Lung (tissue), 12 donors: ENCODE measurements around the gene CHN2. TPM values are rescaled to one million over a fixed set of nuclear protein-coding genes. Genes with fewer than 3 reads are reported as not detected.

Experiments
- ATAC-seq: fragments of 200-7000 bp; cut with Tn5 transposase; one replicate; pipeline ENCODE4 v1.9.1; 2020; ENCODE audit warnings: moderate number of reproducible peaks; ENCODE audit not compliant: insufficient read depth, low FRiP score
- DNase-seq, 3 donors: peaks; one replicate each; pipeline ENCODE4 v3.0.0-alpha.2; 2013 to 2017
- H3K27ac ChIP-seq, 2 donors: one replicate each; pipeline ENCODE4 v1.5.1; 2013; ENCODE audit warnings: mild to moderate bottlenecking in 2 of 2, moderate library complexity in 2 of 2, control low read depth in 1 of 2, inconsistent platforms in 1 of 2, low read depth in 1 of 2, low read length in 1 of 2
- H3K27me3 ChIP-seq, 3 donors: one replicate each; pipeline ENCODE4 v1.5.1; 2013; ENCODE audit warnings: low read length in 2 of 3; ENCODE audit not compliant: control insufficient read depth in 3 of 3, insufficient read depth in 3 of 3
- H3K36me3 ChIP-seq, 4 donors: one replicate each; pipeline ENCODE4 v1.5.1; 2013; ENCODE audit warnings: low read length in 4 of 4, mild to moderate bottlenecking in 1 of 4, moderate library complexity in 1 of 4; ENCODE audit not compliant: control insufficient read depth in 4 of 4, insufficient read depth in 4 of 4
- H3K4me1 ChIP-seq, 5 donors: one replicate each; pipeline ENCODE4 v1.5.1; 2013; ENCODE audit warnings: low read length in 5 of 5, mild to moderate bottlenecking in 2 of 5, moderate library complexity in 1 of 5; ENCODE audit not compliant: control insufficient read depth in 5 of 5, insufficient read depth in 5 of 5
- H3K4me3 ChIP-seq: one replicate; pipeline ENCODE4 v1.5.1; 2013; ENCODE audit warnings: mild to moderate bottlenecking, control low read depth, moderate library complexity
- H3K9ac ChIP-seq, 2 donors: one replicate each; pipeline ENCODE4 v1.5.1; 2013; ENCODE audit warnings: low read length in 2 of 2, control low read depth in 1 of 2; ENCODE audit not compliant: insufficient read depth in 1 of 2
- H3K9me3 ChIP-seq, 4 donors: one replicate each; pipeline ENCODE4 v1.5.1; 2013; ENCODE audit warnings: low read length in 3 of 4, mild to moderate bottlenecking in 1 of 4, moderate library complexity in 1 of 4; ENCODE audit not compliant: control insufficient read depth in 4 of 4, insufficient read depth in 3 of 4
- CTCF ChIP-seq: IDR thresholded peaks from 2 replicates; pipeline ENCODE4 v1.5.1; 2012; ENCODE audit warnings: mild to moderate bottlenecking; ENCODE audit errors: control extremely low read depth, extremely low read depth
- WGBS, 2 donors: extraction: QIAGEN DNeasy Blood & Tissue Kit; methylation state at CpG; one replicate each; pipeline ENCODE4 v1.1.7; 2013; 5-methylcytosine and 5-hydroxymethylcytosine counted together
- polyA plus RNA-seq, 2 donors: library from polyadenylated mRNA; stranded (reverse); fragments of 200-250 nt; gene quantifications; one replicate each; pipeline ENCODE4 v1.2.1, GENCODE V29; 2013
- total RNA-seq, 2 donors: library from RNA; depleted of rRNA in 1 of 2; stranded (reverse); fragments of >200 nt in 1 of 2; gene quantifications; one replicate each; pipeline ENCODE4 v1.2.1, GENCODE V29; 2014 to 2021
- donor health status: control.
- donor health status: control.
- donor health status: Bipolar disorder and iron deficiency.
- donor health status: healthy.
- donor health status: DM: yes; HTN: yes; CAD: no.

The CHN2 gene
- total and polyA plus RNA-seq, 4 donors = 3.2 to 11.0 (median 6.7) TPM

DNA sequence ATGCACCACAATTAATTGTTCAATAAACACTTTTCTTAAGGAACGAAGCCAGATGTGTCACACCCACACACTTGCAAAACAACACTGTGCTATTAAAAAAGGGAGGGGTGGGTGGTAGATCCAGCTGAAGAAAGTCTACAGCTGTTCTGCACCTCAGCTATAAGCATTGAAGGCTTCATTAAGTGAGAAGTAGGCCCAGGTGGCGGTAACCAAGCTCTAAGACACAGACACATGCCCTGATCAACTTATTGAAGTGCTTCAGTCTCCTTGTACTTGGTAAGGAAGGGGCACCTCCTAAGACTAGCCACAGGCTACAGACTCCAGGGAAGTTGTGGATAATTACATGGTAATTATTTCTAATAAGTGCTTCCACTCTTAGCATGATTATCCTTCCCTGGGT lies 43.7 kb upstream of the CHN2 start:
- WGBS, 2 donors = 73 to 77% methylated on average over 2 of the region's 2 CpGs
- ATAC-seq (no peak), DNase-seq (no peak)
- H3K4me3 ChIP-seq = no peak overlapping the region
- H3K27ac ChIP-seq = no peak overlapping the region
- H3K4me1 ChIP-seq = peaks cover 0 to 13% (median 7%) of the 10 kb centered on the region in 5 donors
- no peak overlapping the region for H3K9ac ChIP-seq
- H3K27me3 ChIP-seq = peaks cover 0 to 35% (median 17%) of the 10 kb centered on the region in 3 donors
- H3K9me3 ChIP-seq = peaks cover 0 to 2% (median 0%) of the 10 kb centered on the region in 4 donors
- H3K36me3 ChIP-seq = no peaks in the 10 kb centered on the region
- TF ChIP-seq CTCF = no peak

DNA sequence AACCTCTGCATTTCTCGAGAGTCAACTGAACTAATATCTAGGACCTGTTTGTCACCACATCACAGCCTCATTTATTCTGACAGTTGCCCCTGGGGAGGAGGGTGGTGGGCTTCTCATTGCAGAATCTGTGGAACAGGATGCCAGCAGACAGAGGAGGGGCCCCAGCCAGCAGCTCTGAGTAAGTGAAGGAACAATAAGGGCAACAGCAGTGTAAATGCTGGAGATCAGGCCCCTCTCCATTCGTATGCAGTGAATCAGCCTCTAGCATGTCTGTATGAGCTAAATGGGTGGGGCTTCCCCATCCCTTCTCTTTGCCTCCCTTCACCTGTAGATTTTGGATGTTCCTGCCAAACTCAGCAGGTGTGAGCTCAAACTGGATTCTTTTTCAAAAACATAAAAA lies 40.5 kb upstream of the CHN2 start:
- Histone ChIP-seq H3K9ac (no peak overlapping the region), H3K9me3 (peaks cover 0 to 2% (median 0%) of the 10 kb centered on the region in 4 donors), H3K27ac (no peak overlapping the region), H3K4me3 (no peak overlapping the region), H3K36me3 (no peaks in the 10 kb centered on the region), H3K27me3 (peaks cover 0 to 9% (median 0%) of the 10 kb centered on the region in 3 donors), H3K4me1 (peaks cover 0 to 11% (median 2%) of the 10 kb centered on the region in 5 donors)
- WGBS, 2 donors = 95 to 98% methylated on average over 2 of the region's 2 CpGs
- TF ChIP-seq CTCF = no peak
- DNase-seq = no peak
- no peak for ATAC-seq

GRCh38 chr7:29156907-29157452 lies 37.6 kb upstream of the CHN2 start:
- H3K27ac ChIP-seq = peak overlapping the region in 1 of 2 donors; percentile 66
- H3K27me3 ChIP-seq = no peaks in the 10 kb centered on the region
- H3K36me3 ChIP-seq = no peaks in the 10 kb centered on the region
- H3K4me3 ChIP-seq = no peak overlapping the region
- 33 to 39% methylated on average over 5 of the region's 5 CpGs for WGBS, 2 donors
- TF ChIP-seq CTCF = no peak
- DNase-seq (no peak), ATAC-seq (no peak)
- H3K9ac ChIP-seq = no peak overlapping the region
- H3K4me1 ChIP-seq = peaks cover 0 to 12% (median 2%) of the 10 kb centered on the region in 5 donors
- H3K9me3 ChIP-seq = peaks cover 0 to 3% (median 0%) of the 10 kb centered on the region in 4 donors
